SKM-1 (cell line): ENCODE data around the gene TPRA1.
"Not testable (repeated sequence)": the region's sequence is repeated elsewhere in the genome, so short reads cannot be mapped to it uniquely, and the experiment has no call there.

ENCODE experiments used
- DNase-seq: peaks from one replicate; lab custom pipeline; 2025; ENCODE audit not compliant: unreplicated experiment; lab: John Stamatoyannopoulos, UW

TPRA1 gene

GRCh38 chr3:127539366-127540060 is 51.0 kb downstream of the TPRA1 start:
- no peak for DNase-seq

DNA sequence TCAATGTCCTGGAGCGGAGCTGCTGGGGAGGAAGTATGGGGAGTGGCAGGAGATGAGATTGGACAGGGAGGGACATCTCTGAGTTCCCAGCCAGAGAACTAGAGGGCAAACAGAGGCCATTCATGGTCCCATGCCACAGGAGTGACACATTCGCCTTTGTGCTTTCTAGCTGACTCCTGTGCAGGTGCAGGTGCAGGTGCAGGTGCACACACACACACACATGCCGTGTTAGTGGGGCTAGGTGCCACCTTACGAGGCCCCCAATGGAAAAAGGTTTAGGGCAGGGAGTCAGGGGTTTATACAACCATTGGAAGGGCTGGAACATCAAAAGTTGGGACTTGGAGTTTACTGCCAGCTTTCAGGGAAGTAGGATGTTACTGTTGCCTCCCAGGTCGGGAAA is 52.0 kb downstream of the TPRA1 start:
- no peak for DNase-seq

DNA sequence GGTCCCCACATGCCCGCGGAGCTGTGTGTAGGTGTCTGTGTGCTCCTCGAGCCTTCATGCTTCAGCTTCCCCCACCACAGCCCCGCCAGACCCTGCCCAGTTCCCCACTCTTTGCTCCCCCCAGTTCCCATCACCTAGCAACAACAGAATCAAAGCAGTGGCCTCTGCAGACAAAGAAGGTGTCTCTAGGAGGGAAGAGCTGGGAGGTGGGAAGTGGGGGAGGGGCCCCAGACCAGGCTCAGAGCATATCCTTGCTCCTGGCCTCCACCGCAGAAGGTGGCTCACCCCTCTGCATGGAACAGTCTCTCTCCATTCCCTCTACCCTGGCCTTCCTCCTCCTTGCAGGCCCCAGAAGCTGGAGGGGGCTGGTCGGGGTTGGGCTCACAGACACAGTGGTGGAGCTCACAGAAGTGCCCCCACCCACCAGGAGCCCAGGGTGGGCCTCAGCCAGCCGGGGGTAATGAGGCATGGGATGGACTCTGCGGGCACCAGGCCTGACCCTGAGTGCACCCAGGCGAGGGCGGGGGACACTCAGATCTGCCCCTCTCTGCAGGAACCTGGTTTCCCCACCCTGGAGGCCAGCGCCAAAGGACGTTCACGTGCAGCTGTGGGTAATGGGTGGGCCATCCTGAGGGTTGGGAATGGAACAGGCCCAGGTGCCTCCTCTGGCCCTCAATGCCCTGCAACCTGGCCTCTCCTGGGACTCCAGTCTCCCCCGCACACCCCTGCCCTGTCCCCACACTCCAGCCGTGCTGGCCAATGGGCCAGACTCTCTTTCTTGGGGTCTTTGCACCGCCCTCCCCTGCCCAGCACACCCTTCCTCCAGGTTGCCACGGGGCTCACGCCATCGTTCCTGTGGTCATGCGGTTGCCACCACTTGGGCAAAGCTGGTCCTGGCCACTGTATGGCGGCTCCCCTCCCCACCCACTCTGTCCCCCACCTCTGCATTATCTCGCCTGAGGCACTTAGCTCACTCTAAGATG is 53.4 kb downstream of the TPRA1 start:
- no peak for DNase-seq

GRCh38 chr3:127535901-127536829 is 54.4 kb downstream of the TPRA1 start:
- no peak for DNase-seq

DNA sequence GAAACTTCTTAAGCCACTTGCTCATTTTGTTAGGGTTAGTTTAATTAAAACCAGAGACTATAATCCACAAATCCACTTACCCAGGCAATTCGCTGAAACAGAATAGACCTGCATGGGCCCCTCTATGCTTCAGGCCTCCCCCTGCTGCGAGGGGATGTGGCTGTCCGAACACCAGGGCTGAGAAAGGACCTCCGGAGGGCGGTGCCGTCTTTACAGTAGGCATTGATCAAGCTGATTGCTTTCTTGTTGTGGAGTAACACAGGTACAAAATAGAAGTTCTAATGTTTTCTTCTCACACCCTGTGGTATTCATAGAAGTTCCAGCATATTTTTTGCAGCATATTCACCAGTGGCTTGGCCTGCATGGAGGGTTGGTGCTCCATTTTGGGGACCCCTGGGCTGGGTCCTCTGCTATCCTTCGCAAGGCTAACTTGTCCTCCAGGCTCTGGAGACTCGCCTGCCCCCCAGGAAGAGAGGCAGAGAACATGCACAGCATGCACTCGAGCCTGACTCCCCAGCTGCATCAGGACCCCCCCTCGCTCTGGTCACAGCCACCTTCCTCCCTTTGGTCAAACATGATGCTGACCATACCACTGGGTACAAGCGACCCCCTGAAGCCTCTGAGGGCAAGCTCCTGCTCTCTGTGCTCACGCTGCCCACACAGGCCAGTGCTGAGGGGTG is 55.3 kb downstream of the TPRA1 start:
- DNase-seq: no peak

DNA sequence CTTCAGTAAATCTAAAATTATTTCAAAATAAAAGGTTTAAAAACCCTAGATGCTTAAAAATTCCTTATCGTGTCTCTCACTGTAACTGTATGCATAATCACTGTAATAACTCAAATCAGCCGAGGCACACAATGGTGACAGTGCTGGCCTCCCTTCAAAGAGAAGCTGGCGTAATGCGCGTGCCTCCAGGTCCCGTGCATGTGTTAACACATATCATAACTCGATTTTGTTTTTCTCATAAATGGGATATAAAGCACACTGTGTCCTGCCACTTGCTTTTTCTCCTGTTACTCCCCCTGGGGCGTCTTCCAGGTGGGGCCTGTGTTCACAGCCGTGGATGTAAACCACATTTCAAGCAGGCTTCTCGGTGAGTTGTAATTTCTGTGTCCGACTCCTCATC is 56.0 kb downstream of the TPRA1 start:
- DNase-seq: no peak

- DNase-seq: no peak
These were observed 56.4 kb downstream of the TPRA1 start for GRCh38 chr3:127534161-127534451.

GRCh38 chr3:127532561-127533203 is 57.9 kb downstream of the TPRA1 start:
- no peak for DNase-seq

DNA sequence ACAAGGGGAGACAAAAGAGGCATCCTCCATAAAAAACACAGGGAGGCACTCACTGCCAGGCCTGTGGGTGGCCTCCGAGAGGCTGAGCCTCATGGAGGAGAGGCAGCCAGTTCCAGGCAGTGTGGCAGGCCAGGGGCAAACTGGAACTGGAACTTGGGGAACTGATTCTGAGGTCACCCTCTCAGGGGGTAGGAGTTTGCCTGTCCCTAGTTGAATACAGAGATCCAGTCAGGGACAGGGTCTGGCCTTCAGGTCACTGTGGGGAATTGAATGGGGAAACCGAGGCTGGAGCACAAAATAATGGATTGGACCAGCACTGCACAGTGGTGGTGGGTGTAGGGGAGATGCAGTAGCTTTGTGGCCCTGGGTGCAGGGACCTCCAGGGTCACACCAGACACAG is 58.7 kb downstream of the TPRA1 start:
- DNase-seq: no peak

- not testable (repeated sequence) for DNase-seq
These were observed 59.7 kb downstream of the TPRA1 start for GRCh38 chr3:127530863-127531262.

DNA sequence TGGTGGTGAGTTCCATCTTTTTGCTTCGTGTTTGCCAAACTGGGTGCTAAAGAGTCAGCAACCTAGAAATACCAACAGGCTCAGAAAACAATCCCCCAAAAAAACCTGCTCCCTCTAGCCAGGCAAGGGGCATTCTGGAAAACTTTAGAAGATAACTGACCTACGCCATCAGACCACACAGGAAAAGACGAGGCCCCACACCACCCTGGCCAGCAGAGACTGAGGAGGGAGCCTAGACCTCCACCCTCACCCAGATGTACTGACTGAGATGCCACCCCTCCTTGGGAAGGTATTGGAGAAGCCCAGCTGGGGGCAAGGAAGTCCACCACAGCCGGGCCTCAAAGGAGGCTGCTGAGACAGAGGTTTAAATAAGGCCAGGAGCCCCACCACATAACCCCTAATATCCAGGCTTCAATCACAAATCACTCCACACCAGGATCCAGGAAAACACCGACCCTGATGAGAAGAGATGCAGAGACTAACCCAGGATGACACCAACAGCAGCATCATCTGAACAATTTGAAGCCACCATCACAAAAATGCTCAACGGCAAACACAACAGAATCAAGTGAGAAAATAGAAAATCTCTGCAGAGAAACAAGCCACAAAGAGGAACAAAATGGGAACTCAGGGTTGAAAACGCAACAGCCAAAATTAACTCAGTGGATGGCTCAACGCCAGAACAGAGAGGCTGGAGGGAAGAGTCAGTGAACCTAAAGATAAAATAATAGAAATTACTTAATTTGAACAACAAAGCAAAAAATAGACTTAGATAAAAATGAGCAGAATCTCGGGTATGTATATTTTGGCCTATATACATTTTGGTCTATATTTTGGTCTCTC is 61.0 kb downstream of the TPRA1 start:
- DNase-seq: no peak

GRCh38 chr3:127525373-127525772 is 65.2 kb downstream of the TPRA1 start:
- DNase-seq: no peak

DNA sequence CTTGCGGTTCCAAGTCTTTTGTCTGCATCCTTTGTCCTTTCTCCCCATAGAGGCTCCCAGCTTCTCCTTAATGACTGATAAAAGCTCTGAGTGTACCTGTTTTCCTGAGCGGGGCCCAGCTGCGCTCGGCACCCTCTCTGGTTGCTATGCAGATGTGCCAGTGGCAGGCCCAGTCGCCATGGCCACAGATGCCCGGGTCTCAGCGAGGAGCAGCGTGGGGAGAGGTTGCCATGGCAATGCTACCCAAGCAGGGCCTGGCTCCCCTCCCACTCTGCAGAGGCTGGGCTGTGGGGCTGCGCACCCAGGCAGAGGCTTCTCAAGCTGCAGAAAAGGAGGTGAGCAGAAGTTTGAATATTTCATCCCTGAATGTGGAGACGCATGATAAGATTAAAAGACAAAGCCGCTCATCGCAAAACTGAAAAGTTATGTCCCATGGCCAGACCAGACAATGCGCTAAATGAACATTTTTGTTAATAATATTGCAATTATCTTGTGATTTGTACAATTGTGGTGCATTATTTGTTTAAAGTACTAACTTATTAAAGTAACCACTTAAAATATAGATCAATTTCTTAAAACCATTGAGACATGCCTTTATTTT is 66.1 kb downstream of the TPRA1 start:
- DNase-seq: no peak
